HCT116 (cell line): ENCODE data around the gene CHRNB1. TPM values are rescaled to one million over a fixed set of nuclear protein-coding genes. Genes with fewer than 3 reads are reported as not detected.
"Not testable (repeated sequence)": the region's sequence is repeated elsewhere in the genome, so short reads cannot be mapped to it uniquely, and the experiment has no call there.

ENCODE experiments used
- ATAC-seq: fragments of 200-7000 bp; cut with Tn5 transposase; 2 replicates; pipeline ENCODE4 v1.9.1; 2020; ENCODE audit warnings: mild to moderate bottlenecking, moderate library complexity
- BruUV-seq: library from RNA; stranded (reverse); fragments of 400-500 nt; replicated peaks from 2 replicates; lab custom pipeline; 2021; lab: Mats Ljungman, UMichigan
- CTCF ChIA-PET: fragments of 300-600 bp; sonication (Branson Sonifier 250); formaldehyde crosslinking; loops from one replicate; lab custom pipeline; 2021; ENCODE audit warnings: antibody characterized with exemption; lab: Charles Lee
- POLR2A ChIA-PET: fragments of 300-600, 350-600 bp; sonication (Branson Sonifier 250); formaldehyde crosslinking; loops from one replicate; lab custom pipeline; 2021; ENCODE audit warnings: antibody characterized with exemption; lab: Charles Lee
- RAD21 ChIA-PET, 2 experiments: fragments of 300-600 bp; sonication (Branson Sonifier 250); formaldehyde crosslinking; loops; one replicate each; lab custom pipeline; 2023; ENCODE audit warnings: low total read pairs in 2 of 2; ENCODE audit not compliant: uncharacterized antibody in 2 of 2, unreplicated experiment in 2 of 2, low non-redundant PET in 1 of 2; lab: Charles Lee
- DNase-seq: peaks from one replicate; pipeline ENCODE4 v3.0.0-alpha.2; 2010; ENCODE audit warnings: low read depth, low spot score
- H2AFZ ChIP-seq: fragments of 200-600 bp; shearing (Covaris generic), sonication (generic); 2 replicates; pipeline ENCODE4 v1.6.1; 2017; ENCODE audit warnings: low read depth, mixed run types, mixed read lengths, antibody characterized with exemption, low read length; ENCODE audit not compliant: poor library complexity, severe bottlenecking
- H3K27ac ChIP-seq: 2 replicates; pipeline ENCODE4 v1.5.1; 2012; ENCODE audit warnings: low read depth, low read length
- H3K27me3 ChIP-seq: fragments of 200-600 bp; sonication (generic); 2 replicates; pipeline ENCODE4 v1.6.1; 2016; ENCODE audit warnings: mixed run types, low read length, mixed read lengths; ENCODE audit not compliant: insufficient read depth
- H3K36me3 ChIP-seq, 2 experiments: fragments of 200-500 bp in 1 of 2; fragments of 200-600 bp in 1 of 2; sonication (Bioruptor generic) in 1 of 2; sonication (generic) in 1 of 2; 2 replicates each; pipeline versions ENCODE4 v1.5.1 to v1.6.1; 2014 to 2016; ENCODE audit warnings: low read length in 2 of 2, inconsistent platforms in 1 of 2, mixed read lengths in 1 of 2, mixed run types in 1 of 2; ENCODE audit not compliant: insufficient read depth in 2 of 2, control insufficient read depth in 1 of 2
- H3K4me1 ChIP-seq, 2 experiments: fragments of 200-600 bp in 1 of 2; sonication (generic) in 1 of 2; 2 replicates each; pipeline versions ENCODE4 v1.5.1 to v1.6.1; 2012 to 2017; ENCODE audit warnings: low read length in 2 of 2, inconsistent platforms in 1 of 2, mild to moderate bottlenecking in 1 of 2, mixed read lengths in 1 of 2, mixed run types in 1 of 2, moderate library complexity in 1 of 2; ENCODE audit not compliant: insufficient read depth in 2 of 2, control insufficient read depth in 1 of 2
- H3K4me2 ChIP-seq: fragments of 200-600 bp; sonication (generic); 2 replicates; pipeline ENCODE4 v1.6.1; 2017; ENCODE audit warnings: mixed run types, low read length, mixed read lengths
- H3K4me3 ChIP-seq, 2 experiments: fragments of 200-600 bp in 1 of 2; sonication (generic) in 1 of 2; replicated peaks in 1 of 2; 2 replicates each; pipeline ENCODE4 v1.5.1; 2011 to 2016; ENCODE audit warnings: low read length in 2 of 2, control low read depth in 1 of 2, low read depth in 1 of 2, mild to moderate bottlenecking in 1 of 2, mixed read lengths in 1 of 2, mixed run types in 1 of 2
- H3K79me2 ChIP-seq: fragments of 200-600 bp; sonication (generic); 2 replicates; pipeline ENCODE4 v1.6.1; 2017; ENCODE audit warnings: mild to moderate bottlenecking, mixed run types, low read length, moderate library complexity, mixed read lengths; ENCODE audit not compliant: insufficient read depth
- H3K9ac ChIP-seq: fragments of 200-600 bp; sonication (generic); 2 replicates; pipeline ENCODE4 v1.6.1; 2016; ENCODE audit warnings: low read length, mixed read lengths
- H3K9me2 ChIP-seq: fragments of 200-600 bp; sonication (generic), shearing (Covaris generic); 2 replicates; pipeline ENCODE4 v1.6.1; 2017; ENCODE audit warnings: mixed run types, mild to moderate bottlenecking, moderate library complexity; ENCODE audit not compliant: insufficient read depth
- H3K9me3 ChIP-seq, 2 experiments: fragments of 200-500 bp in 1 of 2; fragments of 200-600 bp in 1 of 2; sonication (Bioruptor generic) in 1 of 2; sonication (generic) in 1 of 2; 2 replicates each; pipeline ENCODE4 v1.6.1; 2014 to 2017; ENCODE audit warnings: low read length in 2 of 2, mixed read lengths in 2 of 2, inconsistent platforms in 1 of 2, low read depth in 1 of 2, mild to moderate bottlenecking in 1 of 2, mixed run types in 1 of 2, moderate library complexity in 1 of 2; ENCODE audit not compliant: control insufficient read depth in 1 of 2, insufficient read depth in 1 of 2
- H4K20me1 ChIP-seq: fragments of 200-600 bp; sonication (generic), shearing (Covaris generic); 2 replicates; pipeline ENCODE4 v1.6.1; 2017; ENCODE audit warnings: mixed run types, mild to moderate bottlenecking, moderate library complexity; ENCODE audit not compliant: insufficient read depth
- SRF ChIP-seq: IDR thresholded peaks from 2 replicates; pipeline ENCODE4 v1.6.1; 2012; ENCODE audit warnings: low read depth
- ZFX ChIP-seq: fragments of 450-650 bp; IDR thresholded peaks from 2 replicates; pipeline ENCODE4 v1.6.1; 2017
- intact Hi-C: fragments of 100-400 bp; cut with micrococcal nuclease; formaldehyde crosslinking; loops from 2 replicates; pipeline ENCODE4 v1.10.0; 2022
- total RNA-seq: library from RNA; stranded (reverse); gene quantifications from one replicate; pipeline ENCODE4 v1.2.1, GENCODE V29; 2021; ENCODE audit not compliant: unreplicated experiment

Gene CHRNB1
- total RNA-seq, 1 experiment from 2014 or later = 10.4 TPM

- H3K4me3 ChIP-seq = peak overlapping the region; percentile 60 to 94
- peaks cover 41% of the 10 kb centered on the region for H3K79me2 ChIP-seq
- peaks cover 25 to 67% of the 10 kb centered on the region in 2 experiments for H3K4me1 ChIP-seq
- no peaks in the 10 kb centered on the region for H3K27me3 ChIP-seq
- H4K20me1 ChIP-seq = peaks cover 4% of the 10 kb centered on the region; the same call in 1 of the 2 replicates
- TF ChIP-seq ZFX (peak; percentile 23; the same call in 1 of the 2 replicates), SRF (no peak)
- TF ChIP-seq, all 23 proteins: peak for 1
- Histone ChIP-seq H3K9ac (peak overlapping the region; percentile 89), H3K36me3 (no peaks in the 10 kb centered on the region), H3K9me3 (no peaks in the 10 kb centered on the region), H3K27ac (peak overlapping the region; percentile 81), H3K4me2 (peak overlapping the region; percentile 100), H2AFZ (peak overlapping the region; percentile 45), H3K9me2 (no peaks in the 10 kb centered on the region)
- no peak for DNase-seq
- ATAC-seq = no peak
- no TSS peak for BruUV-seq
- ChIA-PET CTCF (interaction anchor here (1.2 kb wide), 1 partner anchor 43 kb away, joined by 3 read pairs; no protein-coding TSS in a partner anchor), POLR2A (no interaction called here), RAD21 (no interaction called here)
- intact Hi-C loops = loop anchor here (10.0 kb wide), 1 partner anchor 85 kb away; the partner anchor contains the start of gene SENP3
These were observed 35.2 kb downstream of the CHRNB1 start for GRCh38 chr17:7480089-7480384.

GRCh38 chr17:7481275-7481674, 36.4 kb downstream of the CHRNB1 start, which contains the start of gene SLC35G6:
Gene SLC35G6, plus strand, starts transcription at chr17:7481446. Its CDS starts 71 bp downstream, at chr17:7481517.
- CTCF ChIA-PET, H3K36me3 ChIP-seq, H2AFZ ChIP-seq, H3K9me2 ChIP-seq, H3K27me3 ChIP-seq, H3K9me3 ChIP-seq, DNase-seq, ATAC-seq, RAD21 ChIA-PET, BruUV-seq: not testable (repeated sequence)
- Histone ChIP-seq H3K4me2 (peak within 1 kb of the TSS; percentile 100), H3K4me3 (peak within 1 kb of the TSS; percentile 60 to 94), H4K20me1 (peaks cover 11% of the 10 kb centered on the region; the same call in 1 of the 2 replicates), H3K79me2 (peaks cover 42% of the 10 kb centered on the region), H3K4me1 (peaks cover 28 to 68% of the 10 kb centered on the region in 2 experiments), H3K9ac (peak within 1 kb of the TSS; percentile 89), H3K27ac (peak within 1 kb of the TSS; percentile 81)
- POLR2A ChIA-PET = interaction anchor here (1.1 kb wide), 1 partner anchor 35 kb away, joined by 4 read pairs; no protein-coding TSS in a partner anchor
- intact Hi-C loops = loop anchor here (10.0 kb wide), 1 partner anchor 84 kb away; the partner anchor contains the start of gene SENP3

GRCh38 chr17:7481842-7482741, 37.2 kb downstream of the CHRNB1 start:
- H3K27ac ChIP-seq, RAD21 ChIA-PET, CTCF ChIA-PET, H3K4me3 ChIP-seq, BruUV-seq, H3K27me3 ChIP-seq, ATAC-seq, H3K9me3 ChIP-seq, H3K4me2 ChIP-seq, H2AFZ ChIP-seq, DNase-seq, H3K9ac ChIP-seq, H3K9me2 ChIP-seq: not testable (repeated sequence)
- H3K79me2 ChIP-seq = peaks cover 43% of the 10 kb centered on the region
- peaks cover 18% of the 10 kb centered on the region; the same call in 1 of the 2 replicates for H4K20me1 ChIP-seq
- intact Hi-C loops = loop anchor here (10.0 kb wide), 1 partner anchor 83 kb away; the partner anchor contains the start of gene SENP3
- peaks cover 0 to 11% of the 10 kb centered on the region in 2 experiments; a peak in 2 of 4 replicates for H3K36me3 ChIP-seq
- peaks cover 22 to 64% of the 10 kb centered on the region in 2 experiments; a peak in 3 of 4 replicates for H3K4me1 ChIP-seq
- POLR2A ChIA-PET = interaction anchor here (1.1 kb wide), 1 partner anchor 36 kb away, joined by 4 read pairs; no protein-coding TSS in a partner anchor

- peak overlapping the region; percentile 100 for H3K4me2 ChIP-seq
- H3K27me3 ChIP-seq, CTCF ChIA-PET, RAD21 ChIA-PET, ATAC-seq, POLR2A ChIA-PET, H2AFZ ChIP-seq, BruUV-seq, H3K9me2 ChIP-seq, DNase-seq, H3K9me3 ChIP-seq: not testable (repeated sequence)
- H3K79me2 ChIP-seq = peaks cover 43% of the 10 kb centered on the region
- peak overlapping the region; percentile 87 for H3K27ac ChIP-seq
- intact Hi-C loops = loop anchor here (10.0 kb wide), 1 partner anchor 82 kb away; the partner anchor contains the start of gene SENP3
- H4K20me1 ChIP-seq = peaks cover 23% of the 10 kb centered on the region; the same call in 1 of the 2 replicates
- peaks cover 17 to 62% of the 10 kb centered on the region in 2 experiments; a peak in 3 of 4 replicates for H3K4me1 ChIP-seq
- peak overlapping the region in 1 of 2 experiments; percentile 100; a peak in 1 of 4 replicates for H3K4me3 ChIP-seq
- peaks cover 2 to 17% of the 10 kb centered on the region in 2 experiments; a peak in 2 of 4 replicates for H3K36me3 ChIP-seq
- H3K9ac ChIP-seq = peak overlapping the region; percentile 100; the same call in 1 of the 2 replicates
These were observed 37.9 kb downstream of the CHRNB1 start for GRCh38 chr17:7482742-7483088.
